Hepatocyte (in vitro differentiated cells): Measurements from ENCODE around the gene ASMT. TPM values are rescaled to one million over a fixed set of nuclear protein-coding genes. Genes with fewer than 3 reads are reported as not detected.
A peak's percentile ranks its signal among the peaks of the same experiment; 100 is the strongest.

Experiments used
- DNase-seq: peaks from one replicate; pipeline ENCODE4 v3.0.0-alpha.2; 2016; ENCODE audit warnings: low spot score
- H2AFZ ChIP-seq: fragments of 200-600 bp; sonication (generic); 2 replicates; pipeline ENCODE4 v1.6.0; 2016; ENCODE audit warnings: antibody characterized with exemption, mild to moderate bottlenecking
- H3K27ac ChIP-seq: fragments of 200-600 bp; sonication (generic); 2 replicates; pipeline ENCODE4 v1.5.1; 2016; ENCODE audit warnings: mild to moderate bottlenecking
- H3K27me3 ChIP-seq: fragments of 200-600 bp; sonication (generic); 2 replicates; pipeline ENCODE4 v1.6.1; 2016
- H3K36me3 ChIP-seq: fragments of 200-600 bp; sonication (generic); replicated peaks from 2 replicates; pipeline ENCODE4 v1.5.1; 2016; ENCODE audit warnings: low read depth; ENCODE audit not compliant: insufficient read depth
- H3K4me1 ChIP-seq: fragments of 200-600 bp; sonication (generic); 2 replicates; pipeline ENCODE4 v1.5.1; 2016; ENCODE audit warnings: mild to moderate bottlenecking, moderate library complexity; ENCODE audit not compliant: insufficient read depth
- H3K4me2 ChIP-seq: fragments of 200-600 bp; sonication (generic); 2 replicates; pipeline ENCODE4 v1.6.0; 2016
- H3K4me3 ChIP-seq: fragments of 200-600 bp; sonication (generic); 2 replicates; pipeline ENCODE4 v1.5.1; 2016; ENCODE audit warnings: mild to moderate bottlenecking
- H3K79me2 ChIP-seq: fragments of 200-600 bp; sonication (generic); 2 replicates; pipeline ENCODE4 v1.6.0; 2017; ENCODE audit warnings: mild to moderate bottlenecking
- H3K9me2 ChIP-seq: fragments of 200-600 bp; sonication (generic); replicated peaks from 2 replicates; pipeline ENCODE4 v1.6.0; 2017; ENCODE audit warnings: mild to moderate bottlenecking; ENCODE audit not compliant: insufficient read depth
- H3K9me3 ChIP-seq: fragments of 200-600 bp; sonication (generic); 2 replicates; pipeline ENCODE4 v1.5.1; 2016; ENCODE audit warnings: low read depth, mild to moderate bottlenecking
- H4K20me1 ChIP-seq: fragments of 200-600 bp; sonication (generic); 2 replicates; pipeline ENCODE4 v1.6.0; 2016; ENCODE audit warnings: mild to moderate bottlenecking; ENCODE audit not compliant: insufficient read depth, poor library complexity, severe bottlenecking
- EZH2 ChIP-seq: fragments of 200-600 bp; sonication (generic); IDR thresholded peaks from 2 replicates; pipeline ENCODE4 v1.6.1; 2016; ENCODE audit warnings: antibody characterized with exemption, mild to moderate bottlenecking, borderline replicate concordance
- EZH2phosphoT487 ChIP-seq: fragments of 200-600 bp; sonication (generic); IDR thresholded peaks from one replicate; pipeline ENCODE4 v1.6.1; 2018; ENCODE audit warnings: antibody characterized with exemption, mild to moderate bottlenecking, low read depth, moderate library complexity; ENCODE audit not compliant: unreplicated experiment, severe bottlenecking
- WGBS: methylation state at CpG from one replicate; pipeline ENCODE4 v1.1.6; 2016; ENCODE audit warnings: low lambda C conversion rate; ENCODE audit errors: missing lambda C conversion rate; 5-methylcytosine and 5-hydroxymethylcytosine counted together
- polyA plus RNA-seq: library from polyadenylated mRNA; unstranded; fragments of >200 nt; fragmentation: Nextera tagmentation; extraction: Ambion mirVana; gene quantifications from 2 replicates; pipeline ENCODE4 v1.2.1, GENCODE V29; 2016
- total RNA-seq: library from RNA; depleted of rRNA; stranded (reverse); fragments of >200 nt; gene quantifications from 2 replicates; pipeline ENCODE4 v1.2.3, GENCODE V29; 2014
- TF ChIP-seq, protein P1 (sequence below): fragments of 200-600 bp; sonication (generic); IDR thresholded peaks from 2 replicates; pipeline ENCODE4 v1.5.1; 2016; ENCODE audit warnings: antibody characterized with exemption, mild to moderate bottlenecking; ENCODE audit not compliant: poor library complexity

Gene ASMT
- total and polyA plus RNA-seq, 2 experiments from 2014 or later: not detected

- Histone ChIP-seq H3K4me3 (no peak overlapping the region), H3K27me3 (no peaks in the 10 kb centered on the region), H3K4me1 (no peaks in the 10 kb centered on the region), H4K20me1 (no peaks in the 10 kb centered on the region), H3K79me2 (no peaks in the 10 kb centered on the region), H3K9me2 (no peaks in the 10 kb centered on the region), H3K27ac (no peak overlapping the region), H3K4me2 (no peak overlapping the region), H2AFZ (no peak overlapping the region), H3K9me3 (no peaks in the 10 kb centered on the region), H3K36me3 (no peaks in the 10 kb centered on the region)
- DNase-seq: no peak
- no peak for TF ChIP-seq EZH2phosphoT487
- TF ChIP-seq, protein P1, sequence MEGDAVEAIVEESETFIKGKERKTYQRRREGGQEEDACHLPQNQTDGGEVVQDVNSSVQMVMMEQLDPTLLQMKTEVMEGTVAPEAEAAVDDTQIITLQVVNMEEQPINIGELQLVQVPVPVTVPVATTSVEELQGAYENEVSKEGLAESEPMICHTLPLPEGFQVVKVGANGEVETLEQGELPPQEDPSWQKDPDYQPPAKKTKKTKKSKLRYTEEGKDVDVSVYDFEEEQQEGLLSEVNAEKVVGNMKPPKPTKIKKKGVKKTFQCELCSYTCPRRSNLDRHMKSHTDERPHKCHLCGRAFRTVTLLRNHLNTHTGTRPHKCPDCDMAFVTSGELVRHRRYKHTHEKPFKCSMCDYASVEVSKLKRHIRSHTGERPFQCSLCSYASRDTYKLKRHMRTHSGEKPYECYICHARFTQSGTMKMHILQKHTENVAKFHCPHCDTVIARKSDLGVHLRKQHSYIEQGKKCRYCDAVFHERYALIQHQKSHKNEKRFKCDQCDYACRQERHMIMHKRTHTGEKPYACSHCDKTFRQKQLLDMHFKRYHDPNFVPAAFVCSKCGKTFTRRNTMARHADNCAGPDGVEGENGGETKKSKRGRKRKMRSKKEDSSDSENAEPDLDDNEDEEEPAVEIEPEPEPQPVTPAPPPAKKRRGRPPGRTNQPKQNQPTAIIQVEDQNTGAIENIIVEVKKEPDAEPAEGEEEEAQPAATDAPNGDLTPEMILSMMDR: no peak
- WGBS: 37% methylated on average over 13 of the region's 13 CpGs
Observed at GRCh38 chrX:1657367-1658070, 42.7 kb downstream of the ASMT start.

- H3K4me1 ChIP-seq: no peaks in the 10 kb centered on the region
- 30% methylated on average over 14 of the region's 14 CpGs for WGBS
- TF ChIP-seq EZH2phosphoT487: no peak
- TF ChIP-seq, protein P1: no peak
- no peak for TF ChIP-seq EZH2
- no peaks in the 10 kb centered on the region for H3K9me2 ChIP-seq
- no peaks in the 10 kb centered on the region for H3K9me3 ChIP-seq
- no peaks in the 10 kb centered on the region for H3K36me3 ChIP-seq
- H3K27ac ChIP-seq: no peak overlapping the region
- no peaks in the 10 kb centered on the region for H4K20me1 ChIP-seq
- peak overlapping the region; percentile 49 for H2AFZ ChIP-seq
- H3K79me2 ChIP-seq: no peaks in the 10 kb centered on the region
- H3K4me3 ChIP-seq: no peak overlapping the region
- H3K4me2 ChIP-seq: no peak overlapping the region
- no peak for DNase-seq
- no peaks in the 10 kb centered on the region for H3K27me3 ChIP-seq
Observed at GRCh38 chrX:1658071-1658491, 43.2 kb downstream of the ASMT start.

- no peaks in the 10 kb centered on the region for H3K36me3 ChIP-seq
- no peaks in the 10 kb centered on the region for H3K79me2 ChIP-seq
- H3K9me3 ChIP-seq: no peaks in the 10 kb centered on the region
- no peak overlapping the region for H3K4me3 ChIP-seq
- WGBS: 92% methylated on average over 34 of the region's 34 CpGs
- TF ChIP-seq, protein P1: no peak
- TF ChIP-seq EZH2phosphoT487 (no peak), EZH2 (no peak)
- no peaks in the 10 kb centered on the region for H4K20me1 ChIP-seq
- DNase-seq: no peak
- no peak overlapping the region for H3K27ac ChIP-seq
- no peaks in the 10 kb centered on the region for H3K9me2 ChIP-seq
- H3K4me1 ChIP-seq: no peaks in the 10 kb centered on the region
- no peak overlapping the region for H2AFZ ChIP-seq
- no peaks in the 10 kb centered on the region for H3K27me3 ChIP-seq
- H3K4me2 ChIP-seq: no peak overlapping the region
Observed at GRCh38 chrX:1659664-1660461, 45.0 kb downstream of the ASMT start.
